HG03520 (cell line): ENCODE measurements around the gene FOXO4.
A peak's percentile ranks its signal among the peaks of the same experiment; 100 is the strongest.
"Not testable (repeated sequence)": the region's sequence is repeated elsewhere in the genome, so short reads cannot be mapped to it uniquely, and the experiment has no call there.

Experiments
- ATAC-seq: cut with Tn5 transposase; IDR thresholded peaks from one replicate; pipeline ENCODE4 v1.9.1; 2021; ENCODE audit warnings: mild to moderate bottlenecking, moderate library complexity; ENCODE audit not compliant: unreplicated experiment

The FOXO4 gene

GRCh38 chrX:71095555-71095980 lies at the start of gene FOXO4:
Gene FOXO4 (plus strand): TSS chrX:71095851. CDS start chrX:71096529, 678 bp downstream.
- peak; percentile 91 for ATAC-seq

- not testable (repeated sequence) for ATAC-seq
These were observed 47.8 kb upstream of the FOXO4 start for GRCh38 chrX:71047891-71048290.

GRCh38 chrX:71052721-71053120 lies 42.9 kb upstream of the FOXO4 start:
- no peak for ATAC-seq

- peak; percentile 56 for ATAC-seq
These were observed 42.4 kb upstream of the FOXO4 start for GRCh38 chrX:71053217-71053621.

- no peak for ATAC-seq
These were observed 38.8 kb upstream of the FOXO4 start for GRCh38 chrX:71056867-71057266.

GRCh38 chrX:71057848-71058530 lies 37.7 kb upstream of the FOXO4 start:
- no peak for ATAC-seq

GRCh38 chrX:71060127-71060526 lies 35.5 kb upstream of the FOXO4 start:
- ATAC-seq, result no peak

- no peak for ATAC-seq
These were observed 28.6 kb upstream of the FOXO4 start for GRCh38 chrX:71067089-71067488.

GRCh38 chrX:71067712-71068043 lies 28.0 kb upstream of the FOXO4 start:
- ATAC-seq, result no peak

- ATAC-seq, result peak; percentile 92
These were observed 27.4 kb upstream of the FOXO4 start, which contains the start of gene SNX12 for GRCh38 chrX:71068044-71068918. Gene SNX12 (minus strand): TSS chrX:71068334. CDS start chrX:71068306, 28 bp downstream.

GRCh38 chrX:71070531-71070930 lies 25.1 kb upstream of the FOXO4 start:
- no peak for ATAC-seq

GRCh38 chrX:71081330-71082123 lies 14.1 kb upstream of the FOXO4 start:
- ATAC-seq, result no peak

- ATAC-seq, result no peak
These were observed 13.5 kb upstream of the FOXO4 start for GRCh38 chrX:71082124-71082647.

GRCh38 chrX:71082822-71083221 lies 12.8 kb upstream of the FOXO4 start:
- no peak for ATAC-seq

GRCh38 chrX:71085900-71086299 lies 9.8 kb upstream of the FOXO4 start:
- ATAC-seq, result no peak

- no peak for ATAC-seq
These were observed 4.4 kb upstream of the FOXO4 start for GRCh38 chrX:71091263-71091662.

- no peak for ATAC-seq
These were observed 618 bp upstream of the FOXO4 start for GRCh38 chrX:71095033-71095432.

- no peak for ATAC-seq
These were observed 519 bp downstream of the FOXO4 start for GRCh38 chrX:71095981-71096759.

- no peak for ATAC-seq
These were observed 1.0 kb downstream of the FOXO4 start for GRCh38 chrX:71096760-71097032.

- ATAC-seq, result no peak
These were observed 2.7 kb downstream of the FOXO4 start for GRCh38 chrX:71098302-71098701.
